Measurements from ENCODE around the gene C20orf144.

Gene C20orf144

GRCh38 chr20:33662172-33662571 lies at the start of gene C20orf144:
TSS of gene C20orf144 (plus strand) at chr20:33662327. CDS start at chr20:33662346, 19 bp downstream.
- no peak for TF ChIP-seq CTCF (IDR thresholded peaks at IDR 0.05)
- Histone ChIP-seq H3K4me3 (peak within 1 kb of the TSS; percentile 81 to 87), H3K36me3 (peaks cover 14 to 33% (median 32%) of the 10 kb centered on the region in 3 donors), H3K4me1 (peaks cover 0 to 34% (median 24%) of the 10 kb centered on the region in 4 donors), H3K27ac (peak within 1 kb of the TSS; percentile 91 to 93), H3K9me3 (no peaks in the 10 kb centered on the region), H3K27me3 (no peaks in the 10 kb centered on the region)
- no peak for DNase-seq
- intact Hi-C loops (cut with DNase I; ENCODE audit: low total_unique reads) = loop anchor here (5.0 to 10.0 kb wide), 3 partner anchors 100 to 207 kb away; no protein-coding TSS in a partner anchor

GRCh38 chr20:33621717-33622400 lies 40.3 kb upstream of the C20orf144 start:
- Histone ChIP-seq H3K9me3 (no peaks in the 10 kb centered on the region), H3K4me1 (no peaks in the 10 kb centered on the region), H3K4me3 (no peak overlapping the region), H3K27ac (no peak overlapping the region), H3K36me3 (peaks cover 23 to 55% (median 40%) of the 10 kb centered on the region in 3 donors), H3K27me3 (no peaks in the 10 kb centered on the region)
- TF ChIP-seq CTCF (IDR thresholded peaks at IDR 0.05) = no peak
- intact Hi-C loops (cut with DNase I; ENCODE audit: low total_unique reads) = no loop called here
- DNase-seq = no peak

GRCh38 chr20:33622705-33623365 lies 39.3 kb upstream of the C20orf144 start:
- intact Hi-C loops (cut with DNase I; ENCODE audit: low total_unique reads) = no loop called here
- Histone ChIP-seq H3K36me3 (peaks cover 23 to 62% (median 49%) of the 10 kb centered on the region in 3 donors), H3K27ac (no peak overlapping the region), H3K27me3 (no peaks in the 10 kb centered on the region), H3K9me3 (no peaks in the 10 kb centered on the region), H3K4me3 (no peak overlapping the region), H3K4me1 (no peaks in the 10 kb centered on the region)
- TF ChIP-seq CTCF (IDR thresholded peaks at IDR 0.05) = no peak
- no peak for DNase-seq

GRCh38 chr20:33624399-33624798 lies 37.7 kb upstream of the C20orf144 start:
- intact Hi-C loops (cut with DNase I; ENCODE audit: low total_unique reads) = no loop called here
- Histone ChIP-seq H3K27me3 (no peaks in the 10 kb centered on the region), H3K27ac (no peak overlapping the region), H3K36me3 (peaks cover 35 to 75% (median 61%) of the 10 kb centered on the region in 3 donors), H3K4me3 (no peak overlapping the region), H3K4me1 (no peaks in the 10 kb centered on the region), H3K9me3 (no peaks in the 10 kb centered on the region)
- no peak for TF ChIP-seq CTCF (IDR thresholded peaks at IDR 0.05)
- no peak for DNase-seq

- H3K27me3 ChIP-seq = no peaks in the 10 kb centered on the region
- no peaks in the 10 kb centered on the region for H3K4me1 ChIP-seq
- no peak for DNase-seq
- H3K27ac ChIP-seq = no peak overlapping the region
- peaks cover 46 to 78% (median 77%) of the 10 kb centered on the region in 3 donors for H3K36me3 ChIP-seq
- TF ChIP-seq CTCF (IDR thresholded peaks at IDR 0.05) = no peak
- H3K9me3 ChIP-seq = no peaks in the 10 kb centered on the region
- H3K4me3 ChIP-seq = no peak overlapping the region
- intact Hi-C loops (cut with DNase I; ENCODE audit: low total_unique reads) = no loop called here
These were observed 35.9 kb upstream of the C20orf144 start for GRCh38 chr20:33626190-33626589.
